CD4-positive, alpha-beta memory T cell (primary cell): ENCODE results near the gene CLCF1. TPM values are rescaled to one million over a fixed set of nuclear protein-coding genes. Genes with fewer than 3 reads are reported as not detected.

Experiments used
- CTCF ChIA-PET: fragments of 350-600 bp; sonication (Branson Sonifier 250); formaldehyde crosslinking; loops from one replicate; lab custom pipeline; 2021; ENCODE audit warnings: inconsistent platforms; ENCODE audit not compliant: partially characterized antibody; lab: Charles Lee
- POLR2A ChIA-PET: fragments of 350-600 bp; sonication (Branson Sonifier 250); formaldehyde crosslinking; loops from one replicate; lab custom pipeline; 2021; ENCODE audit not compliant: partially characterized antibody; lab: Charles Lee
- DNase-seq, 5 donors: peaks; one replicate each; pipeline versions ENCODE4 v3.0.0 to v3.0.0-alpha.2; 2020 to 2022; ENCODE audit warnings: mixed read lengths in 1 of 5
- H3K27ac ChIP-seq: one replicate; pipeline ENCODE4 v1.7.0; 2013; ENCODE audit warnings: low read depth, low read length
- H3K27me3 ChIP-seq: 2 replicates; pipeline ENCODE4 v1.7.0; 2013; ENCODE audit warnings: mild to moderate bottlenecking, low read length, moderate library complexity; ENCODE audit not compliant: insufficient read depth
- H3K36me3 ChIP-seq: 2 replicates; pipeline ENCODE4 v1.7.0; 2013; ENCODE audit warnings: mild to moderate bottlenecking, low read length, moderate library complexity; ENCODE audit not compliant: insufficient read depth
- H3K4me1 ChIP-seq: 2 replicates; pipeline ENCODE4 v1.7.0; 2013; ENCODE audit warnings: mild to moderate bottlenecking, low read length, moderate library complexity; ENCODE audit not compliant: insufficient read depth
- H3K4me3 ChIP-seq, 2 donors: one replicate each; pipeline ENCODE4 v1.7.0; 2013; ENCODE audit warnings: low read length in 2 of 2, mild to moderate bottlenecking in 1 of 2
- H3K9me3 ChIP-seq, 2 donors: one replicate each; pipeline ENCODE4 v1.7.0; 2013; ENCODE audit warnings: low read length in 2 of 2, control low read depth in 1 of 2; ENCODE audit not compliant: control insufficient read depth in 1 of 2
- H3K27ac Mint-ChIP-seq, 7 donors: one replicate each; pipeline ENCODE4 v1.8.0; 2020 to 2021; ENCODE audit warnings: mixed read lengths in 7 of 7, mild to moderate bottlenecking in 6 of 7, inconsistent platforms in 3 of 7, moderate library complexity in 3 of 7
- H3K27me3 Mint-ChIP-seq, 2 donors: one replicate each; pipeline ENCODE4 v1.8.0; 2020 to 2021; ENCODE audit warnings: mixed read lengths in 2 of 2
- H3K36me3 Mint-ChIP-seq, 2 donors: one replicate each; pipeline ENCODE4 v1.8.0; 2020 to 2021; ENCODE audit warnings: mixed read lengths in 2 of 2, inconsistent platforms in 1 of 2, mild to moderate bottlenecking in 1 of 2
- H3K4me1 Mint-ChIP-seq, 4 donors: one replicate each; pipeline ENCODE4 v1.8.0; 2020 to 2021; ENCODE audit warnings: mixed read lengths in 4 of 4, mild to moderate bottlenecking in 1 of 4
- H3K4me3 Mint-ChIP-seq, 8 donors: one replicate each; pipeline ENCODE4 v1.8.0; 2020 to 2021; ENCODE audit warnings: mixed read lengths in 8 of 8, mild to moderate bottlenecking in 7 of 8, moderate library complexity in 6 of 8, inconsistent platforms in 3 of 8
- H3K9me3 Mint-ChIP-seq, 8 donors: one replicate each; pipeline ENCODE4 v1.8.0; 2020 to 2021; ENCODE audit warnings: mixed read lengths in 8 of 8, mild to moderate bottlenecking in 5 of 8, inconsistent platforms in 3 of 8, moderate library complexity in 1 of 8
- intact Hi-C: fragments of 100-400 bp; cut with micrococcal nuclease; formaldehyde crosslinking; loops from one replicate; pipeline ENCODE4 v1.15.1; 2023
- polyA plus RNA-seq, 2 donors: library from polyadenylated mRNA; unstranded; fragments of 300-500 nt; fragmentation: Illumina TruSeq; gene quantifications; one replicate each; pipeline ENCODE4 v1.2.3, GENCODE V29; 2021
- total RNA-seq, 2 experiments: library from RNA; stranded (reverse); gene quantifications; one replicate each; pipeline ENCODE4 v1.2.3, GENCODE V29; 2021

CLCF1 gene
- total and polyA plus RNA-seq, 4 experiments from 2014 or later, result 0.45 to 6.4 (median 4.9) TPM

GRCh38 chr11:67351275-67352005, 22.0 kb downstream of the CLCF1 start:
- Histone ChIP-seq H3K27me3 (no peaks in the 10 kb centered on the region), H3K36me3 (peaks cover 3% of the 10 kb centered on the region), H3K4me1 (peaks cover 44% of the 10 kb centered on the region), H3K9me3 (no peaks in the 10 kb centered on the region), H3K4me3 (no peak overlapping the region), H3K27ac (peak overlapping the region; percentile 58)
- Mint-ChIP-seq H3K4me1 (peaks cover 29 to 60% (median 40%) of the 10 kb centered on the region in 4 donors), H3K27me3 (no peaks in the 10 kb centered on the region), H3K27ac (peak overlapping the region; percentile 84 to 99 (median 95)), H3K4me3 (peak overlapping the region; percentile 68 to 85 (median 75)), H3K9me3 (no peaks in the 10 kb centered on the region), H3K36me3 (peaks cover 0 to 11% of the 10 kb centered on the region in 2 donors)
- DNase-seq, result peak; percentile 67 to 69 (median 68)
- intact Hi-C loops, result loop anchor here (2.0 kb wide), 3 partner anchors 131 to 453 kb away; partner anchors contain the start of genes AIP and NDUFV1
- CTCF ChIA-PET, result interaction anchor here (0.6 to 18.4 kb wide), 35 partner anchors 8 to 361 kb away, joined by 3 to 1065 read pairs (median 4); partner anchors contain the start of genes CLCF1, PITPNM1, PPP1CA and RAD9A
- POLR2A ChIA-PET, result interaction anchor here (0.8 to 11.8 kb wide), 25 partner anchors 8 to 156 kb away, joined by 3 to 449 read pairs (median 5); partner anchors contain the start of genes CDK2AP2, CLCF1, GRK2 and PPP1CA

- H3K27ac Mint-ChIP-seq, result peak overlapping the region; percentile 11 to 75 (median 63)
- peaks cover 0 to 11% of the 10 kb centered on the region in 2 donors for H3K36me3 Mint-ChIP-seq
- ChIA-PET CTCF (interaction anchor here (0.7 to 18.4 kb wide), 6 partner anchors 28 to 264 kb away, joined by 3 to 1065 read pairs (median 11); partner anchors contain the start of genes CLCF1 and RAD9A), POLR2A (interaction anchor here (1.8 to 11.8 kb wide), 5 partner anchors 28 to 110 kb away, joined by 4 to 449 read pairs (median 53); partner anchors contain the start of genes CLCF1, PPP1CA, RAD9A and TBC1D10C)
- H3K27me3 ChIP-seq, result no peaks in the 10 kb centered on the region
- no peak overlapping the region for H3K27ac ChIP-seq
- no peak overlapping the region for H3K4me3 ChIP-seq
- no peaks in the 10 kb centered on the region for H3K9me3 Mint-ChIP-seq
- H3K27me3 Mint-ChIP-seq, result no peaks in the 10 kb centered on the region
- intact Hi-C loops, result no loop called here
- no peaks in the 10 kb centered on the region for H3K9me3 ChIP-seq
- H3K4me1 ChIP-seq, result peaks cover 54% of the 10 kb centered on the region
- peaks cover 3% of the 10 kb centered on the region for H3K36me3 ChIP-seq
- no peak for DNase-seq
- H3K4me1 Mint-ChIP-seq, result peaks cover 40 to 74% (median 53%) of the 10 kb centered on the region in 4 donors
- H3K4me3 Mint-ChIP-seq, result peak overlapping the region in 1 of 8 donors; percentile 64
These were observed 23.4 kb downstream of the CLCF1 start for GRCh38 chr11:67349928-67350465.

DNA sequence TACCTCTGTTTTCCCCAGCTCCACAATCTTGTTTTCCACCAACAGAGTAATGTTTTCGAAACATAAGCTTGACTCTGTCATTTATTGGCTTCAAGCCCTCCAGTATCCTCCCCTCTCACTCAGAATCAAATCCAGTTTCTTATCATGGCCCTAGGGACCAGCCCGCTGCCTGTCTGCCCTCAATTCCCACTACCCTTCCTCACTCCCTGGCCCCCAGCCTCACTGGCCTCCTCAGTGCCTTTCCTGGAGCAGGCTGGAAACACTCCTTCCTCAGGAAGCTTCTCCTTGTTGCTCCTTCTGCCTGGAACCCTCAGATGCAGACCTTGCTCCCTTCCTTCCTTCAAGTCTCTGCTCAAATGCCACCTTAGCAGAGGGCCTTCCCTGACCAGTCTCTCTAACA, 23.9 kb downstream of the CLCF1 start:
- H3K4me1 ChIP-seq, result peaks cover 54% of the 10 kb centered on the region
- POLR2A ChIA-PET, result interaction anchor here (1.1 to 11.8 kb wide), 4 partner anchors 29 to 116 kb away, joined by 4 to 449 read pairs (median 29); partner anchors contain the start of genes CLCF1 and RAD9A
- no peak for DNase-seq
- no peaks in the 10 kb centered on the region for H3K27me3 ChIP-seq
- H3K27me3 Mint-ChIP-seq, result no peaks in the 10 kb centered on the region
- peaks cover 40 to 74% (median 53%) of the 10 kb centered on the region in 4 donors for H3K4me1 Mint-ChIP-seq
- H3K27ac ChIP-seq, result no peak overlapping the region
- H3K4me3 ChIP-seq, result no peak overlapping the region
- CTCF ChIA-PET, result interaction anchor here (0.8 to 18.4 kb wide), 4 partner anchors 31 to 87 kb away, joined by 3 to 1065 read pairs (median 4); partner anchors contain the start of genes CLCF1 and RAD9A
- no peaks in the 10 kb centered on the region for H3K9me3 ChIP-seq
- peaks cover 3% of the 10 kb centered on the region for H3K36me3 ChIP-seq
- intact Hi-C loops, result no loop called here
- H3K36me3 Mint-ChIP-seq, result peaks cover 0 to 11% of the 10 kb centered on the region in 2 donors
- no peaks in the 10 kb centered on the region for H3K9me3 Mint-ChIP-seq
- H3K4me3 Mint-ChIP-seq, result no peak overlapping the region
- peak overlapping the region; percentile 55 to 87 (median 72) for H3K27ac Mint-ChIP-seq

DNA sequence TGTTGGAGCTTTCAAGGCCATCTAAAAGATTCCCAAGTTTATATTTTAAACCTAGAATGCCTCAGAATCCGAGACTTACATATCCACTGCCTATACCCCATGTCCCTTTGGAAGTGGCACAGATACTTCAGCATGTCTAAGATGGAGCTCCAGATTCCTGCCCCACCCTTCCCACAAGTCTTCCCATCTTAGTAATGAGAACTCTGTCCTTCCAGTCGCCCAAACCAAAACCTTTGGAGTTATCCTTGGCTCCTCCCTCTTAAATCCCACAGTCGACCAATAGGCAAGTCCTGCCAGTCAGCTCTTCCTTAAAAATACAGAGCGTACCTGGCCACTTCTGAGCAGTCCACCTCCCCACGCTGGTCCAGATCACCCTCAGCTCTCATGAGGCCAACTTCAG, 24.4 kb downstream of the CLCF1 start:
- ChIA-PET POLR2A (interaction anchor here (1.1 to 11.8 kb wide), 4 partner anchors 29 to 116 kb away, joined by 4 to 449 read pairs (median 29); partner anchors contain the start of genes CLCF1 and RAD9A), CTCF (interaction anchor here (0.6 to 18.4 kb wide), 5 partner anchors 32 to 132 kb away, joined by 3 to 1065 read pairs (median 4); partner anchors contain the start of genes CLCF1 and RAD9A)
- H3K27me3 Mint-ChIP-seq, result no peaks in the 10 kb centered on the region
- H3K4me1 Mint-ChIP-seq, result peaks cover 39 to 74% (median 52%) of the 10 kb centered on the region in 4 donors
- H3K36me3 ChIP-seq, result peaks cover 3% of the 10 kb centered on the region
- no peak overlapping the region for H3K4me3 ChIP-seq
- H3K27ac Mint-ChIP-seq, result peak overlapping the region; percentile 29 to 87 (median 55)
- intact Hi-C loops, result no loop called here
- no peaks in the 10 kb centered on the region for H3K9me3 Mint-ChIP-seq
- H3K27me3 ChIP-seq, result no peaks in the 10 kb centered on the region
- H3K4me1 ChIP-seq, result peaks cover 54% of the 10 kb centered on the region
- no peaks in the 10 kb centered on the region for H3K9me3 ChIP-seq
- peaks cover 0 to 11% of the 10 kb centered on the region in 2 donors for H3K36me3 Mint-ChIP-seq
- no peak overlapping the region for H3K27ac ChIP-seq
- no peak for DNase-seq
- no peak overlapping the region for H3K4me3 Mint-ChIP-seq

DNA sequence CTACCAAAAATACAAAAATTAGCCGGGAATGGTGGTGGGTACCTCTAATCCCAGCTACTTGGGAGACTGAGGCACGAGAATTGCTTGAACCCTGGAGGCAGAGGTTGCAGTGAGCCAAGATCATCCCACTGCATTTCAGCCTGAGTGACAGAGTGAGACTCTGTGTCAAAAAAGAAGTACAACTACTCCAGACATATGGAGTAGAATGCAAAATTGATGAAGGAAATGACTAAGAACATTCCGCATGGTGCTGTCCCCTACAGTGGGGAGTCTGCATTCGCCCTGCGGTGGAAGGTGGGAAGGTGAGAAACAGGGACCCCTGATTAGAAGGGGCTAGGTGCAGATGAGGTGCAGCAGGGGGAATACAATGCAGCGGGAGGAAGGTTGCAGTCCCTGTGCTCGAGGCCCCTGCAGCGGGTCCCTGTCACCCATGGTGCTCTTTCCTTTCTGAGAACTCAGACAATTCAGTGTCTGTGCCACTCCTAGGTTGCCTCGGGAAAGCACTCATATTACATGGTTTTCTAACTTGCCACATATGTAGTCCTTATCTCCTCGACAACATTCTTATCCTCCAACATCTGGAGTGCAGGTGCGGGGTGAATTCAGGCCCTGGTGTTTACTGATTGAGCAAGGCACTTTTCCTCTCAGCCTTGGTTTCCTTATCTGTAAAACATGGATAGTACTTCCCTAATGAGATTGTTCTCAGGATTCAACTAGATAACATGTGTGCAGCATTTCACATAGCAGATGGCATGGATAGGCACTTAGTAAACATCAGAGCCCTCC, 25.2 kb downstream of the CLCF1 start:
- Histone ChIP-seq H3K4me3 (no peak overlapping the region), H3K36me3 (peaks cover 3% of the 10 kb centered on the region), H3K9me3 (no peaks in the 10 kb centered on the region), H3K27ac (no peak overlapping the region), H3K27me3 (no peaks in the 10 kb centered on the region), H3K4me1 (peaks cover 54% of the 10 kb centered on the region)
- no peak for DNase-seq
- Mint-ChIP-seq H3K4me3 (no peak overlapping the region), H3K9me3 (no peaks in the 10 kb centered on the region), H3K36me3 (peaks cover 0 to 8% of the 10 kb centered on the region in 2 donors), H3K27me3 (no peaks in the 10 kb centered on the region), H3K27ac (peak overlapping the region in 4 of 7 donors; percentile 31 to 52 (median 38)), H3K4me1 (peaks cover 36 to 66% (median 47%) of the 10 kb centered on the region in 4 donors)
- intact Hi-C loops, result no loop called here
- ChIA-PET CTCF (interaction anchor here (0.9 to 18.4 kb wide), 7 partner anchors 9 to 40 kb away, joined by 3 to 1065 read pairs (median 23); partner anchors contain the start of genes CLCF1 and RAD9A), POLR2A (interaction anchor here (1.1 to 11.8 kb wide), 3 partner anchors 30 to 117 kb away, joined by 4 to 449 read pairs (median 8); partner anchors contain the start of gene CLCF1)
